ENCODE measurements around the gene APC2. TPM values are rescaled to one million over a fixed set of nuclear protein-coding genes. Genes with fewer than 3 reads are reported as not detected.

The APC2 gene
- polyA plus RNA-seq, 1 experiment: 0.07 TPM

DNA sequence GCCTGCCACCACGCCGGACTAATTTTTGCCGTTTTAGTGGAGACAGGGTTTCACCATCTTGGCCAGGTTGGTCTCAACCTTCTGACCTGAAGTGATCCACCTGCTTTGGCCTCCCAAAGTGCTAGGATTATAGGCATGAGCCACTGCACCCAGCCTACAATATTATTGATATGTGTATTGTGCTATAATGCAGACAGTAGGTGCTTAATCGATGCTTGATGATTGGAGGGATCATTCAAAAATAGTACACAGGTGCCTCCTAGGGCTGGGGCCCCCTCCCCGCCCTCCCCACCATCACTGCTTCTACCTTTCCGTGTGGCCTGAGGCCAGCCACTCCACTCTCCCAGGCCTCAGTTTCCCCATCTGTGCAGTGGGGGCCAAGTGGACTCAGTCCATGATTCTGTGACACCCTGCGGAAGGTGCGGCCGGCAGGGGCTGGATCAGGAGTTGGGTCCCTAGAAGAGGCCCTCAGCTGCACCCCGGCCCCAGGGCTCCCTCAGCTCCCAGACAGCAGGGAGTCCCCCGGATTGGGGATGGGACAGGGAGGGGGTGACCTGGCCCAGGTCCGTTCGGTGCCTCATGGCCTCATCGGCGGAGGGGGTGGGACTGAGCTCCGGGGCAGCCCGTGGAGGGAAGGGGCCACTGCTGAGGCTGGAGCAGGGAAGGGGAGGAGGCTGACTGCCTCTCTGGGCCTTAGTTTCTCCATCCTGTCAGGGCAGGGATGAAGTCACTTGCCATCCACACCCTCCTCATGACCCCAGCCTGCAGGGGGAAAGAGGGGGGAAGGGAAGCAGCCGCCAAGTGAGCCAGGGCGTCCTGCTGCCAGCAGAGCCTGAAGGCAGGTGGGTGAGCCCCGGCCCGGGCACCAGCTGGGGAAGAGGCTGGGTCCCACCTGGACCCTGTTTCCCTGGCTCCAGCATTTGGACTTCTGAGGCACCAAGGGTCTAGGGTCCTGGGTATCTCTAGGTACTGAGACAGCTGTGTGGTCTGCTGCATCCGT, 61.7 kb downstream of the APC2 start:
- peaks cover 2% of the 10 kb centered on the region; the same call in 1 of the 2 replicates for H3K36me3 ChIP-seq (ENCODE audit: control insufficient read depth, insufficient read depth, low read length)

DNA sequence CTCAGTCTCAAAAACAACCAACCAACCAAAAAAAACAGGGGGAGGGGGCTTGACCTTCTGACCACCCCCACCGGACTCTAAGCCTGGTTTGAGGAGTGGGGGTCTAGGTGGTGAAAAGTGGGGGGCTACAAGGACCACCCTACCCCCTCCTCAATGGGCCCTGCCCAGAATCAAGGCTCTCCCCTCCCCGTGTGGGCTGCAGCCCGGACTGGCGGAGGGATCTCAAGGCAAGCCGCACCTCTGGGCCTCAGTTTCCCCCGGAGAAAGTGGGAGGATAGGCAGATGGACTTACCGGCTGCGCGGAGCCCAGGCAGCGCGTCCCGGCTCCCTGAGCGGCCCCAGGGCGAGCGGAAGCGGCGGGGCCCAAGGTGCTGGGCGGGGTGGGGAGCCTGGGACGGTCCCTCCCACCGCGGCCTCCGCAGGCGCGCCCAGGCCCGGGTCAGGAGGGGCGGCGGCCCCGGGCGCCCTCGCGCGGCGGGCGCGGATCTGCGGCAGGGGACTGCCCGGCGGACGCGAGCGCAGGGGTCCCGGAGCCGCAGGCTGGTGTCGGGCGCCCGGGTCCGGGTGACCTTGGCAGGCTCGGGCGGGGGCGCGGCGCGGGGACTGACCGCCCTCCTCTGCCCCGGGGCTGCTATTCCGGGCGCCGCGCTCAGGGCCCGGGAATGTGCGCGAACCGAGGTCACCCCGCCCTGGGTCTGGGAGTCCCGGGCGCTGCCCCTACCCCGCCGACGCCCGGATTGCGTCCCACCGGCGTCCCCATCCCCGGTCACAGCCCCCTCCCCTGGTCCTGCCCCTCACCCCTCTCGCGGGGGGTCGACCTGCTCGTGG, 63.0 kb downstream of the APC2 start, which contains the start of gene ADAMTSL5:
Gene ADAMTSL5 (minus strand): TSS at position 349 of the 828 bp plus-strand sequence. CDS start 2,076 bp downstream, outside the sequence.
- no peaks in the 10 kb centered on the region for H3K27me3 ChIP-seq (ENCODE audit: control insufficient read depth, insufficient read depth, low read length)
- DNase-seq (ENCODE audit: low read depth): no peak
- POLR2A ChIA-PET: no interaction called here
- H3K36me3 ChIP-seq (ENCODE audit: control insufficient read depth, insufficient read depth, low read length): peaks cover 2% of the 10 kb centered on the region; the same call in 1 of the 2 replicates
- TF ChIP-seq, protein P1, sequence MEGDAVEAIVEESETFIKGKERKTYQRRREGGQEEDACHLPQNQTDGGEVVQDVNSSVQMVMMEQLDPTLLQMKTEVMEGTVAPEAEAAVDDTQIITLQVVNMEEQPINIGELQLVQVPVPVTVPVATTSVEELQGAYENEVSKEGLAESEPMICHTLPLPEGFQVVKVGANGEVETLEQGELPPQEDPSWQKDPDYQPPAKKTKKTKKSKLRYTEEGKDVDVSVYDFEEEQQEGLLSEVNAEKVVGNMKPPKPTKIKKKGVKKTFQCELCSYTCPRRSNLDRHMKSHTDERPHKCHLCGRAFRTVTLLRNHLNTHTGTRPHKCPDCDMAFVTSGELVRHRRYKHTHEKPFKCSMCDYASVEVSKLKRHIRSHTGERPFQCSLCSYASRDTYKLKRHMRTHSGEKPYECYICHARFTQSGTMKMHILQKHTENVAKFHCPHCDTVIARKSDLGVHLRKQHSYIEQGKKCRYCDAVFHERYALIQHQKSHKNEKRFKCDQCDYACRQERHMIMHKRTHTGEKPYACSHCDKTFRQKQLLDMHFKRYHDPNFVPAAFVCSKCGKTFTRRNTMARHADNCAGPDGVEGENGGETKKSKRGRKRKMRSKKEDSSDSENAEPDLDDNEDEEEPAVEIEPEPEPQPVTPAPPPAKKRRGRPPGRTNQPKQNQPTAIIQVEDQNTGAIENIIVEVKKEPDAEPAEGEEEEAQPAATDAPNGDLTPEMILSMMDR (IDR thresholded peaks at IDR 0.05; ENCODE audit: insufficient read depth, low read depth, low read length): no peak
- H3K4me3 ChIP-seq (ENCODE audit: low read depth, low read length): peak within 1 kb of the TSS; percentile 71
- CTCF ChIA-PET: interaction anchor here (0.7 to 1.0 kb wide), 2 partner anchors 9 to 10 kb away, joined by 3 read pairs; no protein-coding TSS in a partner anchor

More for the DNA sequence above, 61.7 kb downstream of the APC2 start:
- ChIA-PET CTCF (interaction anchor here (0.8 kb wide), 1 partner anchor 68 kb away, joined by 3 read pairs; no protein-coding TSS in a partner anchor), POLR2A (no interaction called here)
- no peak for DNase-seq (ENCODE audit: low read depth)
- Histone ChIP-seq H3K27me3 (ENCODE audit: control insufficient read depth, insufficient read depth, low read length) (no peaks in the 10 kb centered on the region), H3K4me3 (ENCODE audit: low read depth, low read length) (peak overlapping the region; percentile 71)
- TF ChIP-seq, protein P1 (IDR thresholded peaks at IDR 0.05; ENCODE audit: insufficient read depth, low read depth, low read length): no peak

DNA sequence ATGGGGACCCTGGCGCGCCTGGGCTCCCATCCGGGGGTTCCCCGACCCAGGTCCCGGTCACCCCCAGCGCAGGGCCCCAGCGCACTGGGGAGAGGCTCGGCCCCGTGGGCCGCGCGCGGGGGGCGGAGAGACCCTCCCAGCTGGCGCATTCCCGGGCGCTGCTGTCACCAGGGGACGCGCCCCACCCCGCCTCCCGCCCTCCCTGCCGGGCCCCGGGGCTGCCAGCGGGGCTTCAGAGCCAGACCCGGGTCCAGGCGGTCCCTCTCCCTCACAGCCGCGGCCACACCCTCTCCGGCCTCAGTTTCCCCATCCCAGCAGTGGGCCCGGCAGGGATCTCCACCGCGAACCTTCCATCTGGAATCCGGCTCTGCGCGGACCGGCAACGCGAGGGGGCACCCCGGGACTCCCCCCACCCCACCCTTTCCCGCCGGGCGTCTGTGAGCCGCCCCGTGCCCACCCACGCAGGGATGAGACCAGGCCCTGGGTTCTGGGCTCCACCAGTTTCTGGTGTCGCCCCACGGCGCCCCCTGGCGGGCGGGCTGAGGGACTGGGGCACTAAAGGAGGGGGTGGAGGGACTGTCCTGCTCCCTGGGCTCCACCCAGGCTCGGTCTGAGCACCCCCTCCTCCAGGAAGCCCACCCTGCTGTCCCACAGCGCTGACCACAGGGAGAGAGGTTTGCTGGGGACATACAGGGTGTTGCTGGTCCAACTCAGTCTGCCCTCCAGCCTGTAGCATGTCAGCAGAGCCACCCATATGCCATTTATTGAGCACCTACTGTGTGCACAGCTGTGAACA, 63.8 kb downstream of the APC2 start:
- Histone ChIP-seq H3K36me3 (ENCODE audit: control insufficient read depth, insufficient read depth, low read length) (peaks cover 2% of the 10 kb centered on the region; the same call in 1 of the 2 replicates), H3K27me3 (ENCODE audit: control insufficient read depth, insufficient read depth, low read length) (0 out of 2 replicates have a peak, but pooled peaks cover 1% of the 10 kb centered on the region), H3K4me3 (ENCODE audit: low read depth, low read length) (peak overlapping the region; percentile 71)
- ChIA-PET CTCF (interaction anchor here (0.7 to 1.0 kb wide), 3 partner anchors 9 to 10 kb away, joined by 3 to 4 read pairs (median 3); no protein-coding TSS in a partner anchor), POLR2A (no interaction called here)
- DNase-seq (ENCODE audit: low read depth): no peak
- TF ChIP-seq, protein P1 (IDR thresholded peaks at IDR 0.05; ENCODE audit: insufficient read depth, low read depth, low read length): peak; percentile 93

DNA sequence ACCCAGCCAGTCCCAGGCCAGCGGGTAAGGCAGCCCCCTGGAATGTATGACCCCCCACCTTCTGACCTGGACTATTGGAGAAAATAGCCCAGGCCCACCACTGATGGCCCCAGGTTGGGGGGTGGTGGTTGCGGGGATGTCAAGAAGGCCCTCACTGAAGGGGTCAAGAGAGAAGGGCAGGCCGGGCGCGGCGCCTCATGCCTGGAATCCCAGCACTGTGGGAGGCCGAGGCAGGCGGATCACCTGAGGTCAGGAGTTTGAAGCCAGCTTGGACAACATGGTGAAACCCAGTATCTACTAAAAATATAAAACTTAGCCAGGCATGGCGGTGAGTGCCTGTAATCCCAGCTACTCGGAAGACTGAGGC, 64.4 kb downstream of the APC2 start:
- CTCF ChIA-PET: interaction anchor here (0.8 to 1.0 kb wide), 2 partner anchors 10 to 22 kb away, joined by 3 to 4 read pairs; no protein-coding TSS in a partner anchor

More for the DNA sequence above, 64.4 kb downstream of the APC2 start:
- POLR2A ChIA-PET: no interaction called here
- Histone ChIP-seq H3K4me3 (ENCODE audit: low read depth, low read length) (no peak overlapping the region), H3K36me3 (ENCODE audit: control insufficient read depth, insufficient read depth, low read length) (peaks cover 2% of the 10 kb centered on the region; the same call in 1 of the 2 replicates), H3K27me3 (ENCODE audit: control insufficient read depth, insufficient read depth, low read length) (0 out of 2 replicates have a peak, but pooled peaks cover 1% of the 10 kb centered on the region)
- DNase-seq (ENCODE audit: low read depth): no peak
- TF ChIP-seq, protein P1 (IDR thresholded peaks at IDR 0.05; ENCODE audit: insufficient read depth, low read depth, low read length): no peak
